Spleen (tissue), 7 donors: ENCODE data around the gene FAM200B.

Experiments
- POLR2A ChIP-seq, 3 donors: fragments of 450-650 bp; IDR thresholded peaks; one replicate each; pipeline ENCODE4 v1.5.1; 2017; ENCODE audit warnings: antibody characterized with exemption in 3 of 3, mild to moderate bottlenecking in 1 of 3
- POLR2AphosphoS5 ChIP-seq, 3 donors: sonication (generic); formaldehyde crosslinking; IDR thresholded peaks; one replicate each; pipeline ENCODE4 v1.5.1; 2017; ENCODE audit warnings: antibody characterized with exemption in 3 of 3
- TF ChIP-seq, protein P1 (sequence below), 11 experiments: fragments of 200-600 bp in 7 of 11; fragments of 450-650 bp in 4 of 11; sonication (generic) in 4 of 11; IDR thresholded peaks in 8 of 11; conservative IDR thresholded peaks in 3 of 11; 1 replicate in 7 of 11; 2 replicates in 4 of 11; pipeline versions ENCODE4 v1.4.0 to v1.8.0; 2016 to 2021; ENCODE audit warnings: antibody characterized with exemption in 11 of 11, inconsistent platforms in 4 of 11, mild to moderate bottlenecking in 1 of 11
- donor health status: DM: no; HTN: no; CAD: no; lungs with moderate emphysema.
- donor health status: DM: no; HTN: no; CAD: no.
- donor health status: DM: no; HTN: no; CAD: no.

DNA sequence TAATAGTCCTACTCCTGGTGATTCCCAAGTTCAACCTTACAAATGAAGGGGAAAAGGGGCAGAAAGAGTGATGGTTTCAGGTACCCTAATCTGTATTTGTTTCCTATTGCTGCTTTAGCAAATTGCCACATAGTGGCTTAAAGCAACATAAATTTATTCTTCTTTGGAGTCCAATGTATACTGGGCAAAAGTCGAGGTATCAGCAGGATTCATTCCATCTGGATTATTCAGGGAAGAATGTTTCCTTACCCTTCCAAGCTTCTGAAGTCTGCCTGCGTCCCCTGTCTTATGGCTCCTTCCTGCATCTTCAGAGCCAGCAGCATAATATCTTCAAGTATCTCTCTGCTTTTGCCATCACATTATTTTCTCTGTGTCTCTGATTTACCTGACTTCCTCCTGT, 11.0 kb downstream of the FAM200B start:
- TF ChIP-seq, protein P1, sequence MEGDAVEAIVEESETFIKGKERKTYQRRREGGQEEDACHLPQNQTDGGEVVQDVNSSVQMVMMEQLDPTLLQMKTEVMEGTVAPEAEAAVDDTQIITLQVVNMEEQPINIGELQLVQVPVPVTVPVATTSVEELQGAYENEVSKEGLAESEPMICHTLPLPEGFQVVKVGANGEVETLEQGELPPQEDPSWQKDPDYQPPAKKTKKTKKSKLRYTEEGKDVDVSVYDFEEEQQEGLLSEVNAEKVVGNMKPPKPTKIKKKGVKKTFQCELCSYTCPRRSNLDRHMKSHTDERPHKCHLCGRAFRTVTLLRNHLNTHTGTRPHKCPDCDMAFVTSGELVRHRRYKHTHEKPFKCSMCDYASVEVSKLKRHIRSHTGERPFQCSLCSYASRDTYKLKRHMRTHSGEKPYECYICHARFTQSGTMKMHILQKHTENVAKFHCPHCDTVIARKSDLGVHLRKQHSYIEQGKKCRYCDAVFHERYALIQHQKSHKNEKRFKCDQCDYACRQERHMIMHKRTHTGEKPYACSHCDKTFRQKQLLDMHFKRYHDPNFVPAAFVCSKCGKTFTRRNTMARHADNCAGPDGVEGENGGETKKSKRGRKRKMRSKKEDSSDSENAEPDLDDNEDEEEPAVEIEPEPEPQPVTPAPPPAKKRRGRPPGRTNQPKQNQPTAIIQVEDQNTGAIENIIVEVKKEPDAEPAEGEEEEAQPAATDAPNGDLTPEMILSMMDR (IDR thresholded peaks at IDR 0.05 in 8 of 11, conservative IDR thresholded peaks at IDR 0.05 in 3 of 11): no peak
- TF ChIP-seq POLR2AphosphoS5 (IDR thresholded peaks at IDR 0.05): no peak
- TF ChIP-seq POLR2A (IDR thresholded peaks at IDR 0.05): no peak
